K562 (cell line): ENCODE measurements around the gene TICRR. TPM values are rescaled to one million over a fixed set of nuclear protein-coding genes. Genes with fewer than 3 reads are reported as not detected.

Source experiments
- ATAC-seq: fragments of 200-7000 bp; cut with Tn5 transposase; 3 replicates; pipeline ENCODE4 v1.9.1; 2020; ENCODE audit warnings: moderate library complexity
- BruUV-seq: library from RNA; stranded (reverse); fragments of 400-500 nt; replicated peaks from 2 replicates; lab custom pipeline; 2021; lab: Mats Ljungman, UMichigan
- CTCF ChIA-PET: fragments of 300-600 bp; formaldehyde crosslinking; extraction: SDS; loops from one replicate; lab custom pipeline; 2021; ENCODE audit warnings: low intra/inter-chr PET ratio; lab: Yijun Ruan, JAX
- POLR2A ChIA-PET: fragments of 300-600, 350-650 bp; sonication (Branson Sonifier 250); formaldehyde crosslinking; extraction: SDS; loops from one replicate; lab custom pipeline; 2021; ENCODE audit warnings: antibody characterized with exemption, inconsistent platforms; lab: Yijun Ruan, JAX
- DNase-seq, 4 experiments: peaks; one replicate each; pipeline versions ENCODE4 v3.0.0 to v3.0.0-alpha.2; 2011 to 2018; ENCODE audit warnings: low spot score in 3 of 4, mixed read lengths in 3 of 4; ENCODE audit errors: extremely low read depth in 1 of 4
- FAIRE-seq: peaks from 2 replicates; lab custom pipeline; 2011; peaks lifted over from hg19 to GRCh38; lab: Jason Lieb, UNC
- H2AFZ ChIP-seq: 2 replicates; pipeline ENCODE4 v1.6.0; 2011; ENCODE audit warnings: low read depth, low read length, control low read depth, inconsistent platforms
- H3K27ac ChIP-seq: fragments of 200-600 bp; 3 replicates; pipeline ENCODE4 v1.8.0; 2011; ENCODE audit warnings: low read depth, mild to moderate bottlenecking, control low read depth, inconsistent platforms, low read length, moderate library complexity, mixed read lengths; ENCODE audit errors: extremely low read depth
- H3K27me3 ChIP-seq, 2 experiments: fragments of 300-600 bp in 1 of 2; 2 replicates in 1 of 2; 3 replicates in 1 of 2; pipeline versions ENCODE4 v1.6.0 to v1.8.0; 2011; ENCODE audit warnings: inconsistent platforms in 2 of 2, low read length in 2 of 2, mild to moderate bottlenecking in 1 of 2, mixed read lengths in 1 of 2, moderate library complexity in 1 of 2; ENCODE audit not compliant: control insufficient read depth in 2 of 2, insufficient read depth in 2 of 2
- H3K36me3 ChIP-seq: fragments of 300-600 bp; 3 replicates; pipeline ENCODE4 v1.8.0; 2011; ENCODE audit warnings: mild to moderate bottlenecking, low read length, inconsistent platforms; ENCODE audit not compliant: control insufficient read depth, insufficient read depth
- H3K4me1 ChIP-seq, 2 experiments: fragments of 200-600 bp in 1 of 2; replicated peaks in 1 of 2; 2 replicates in 1 of 2; 3 replicates in 1 of 2; pipeline versions ENCODE4 v1.5.1 to v1.8.0; 2011; ENCODE audit warnings: inconsistent platforms in 2 of 2, low read length in 2 of 2, mild to moderate bottlenecking in 1 of 2, mixed read lengths in 1 of 2, moderate library complexity in 1 of 2; ENCODE audit not compliant: control insufficient read depth in 2 of 2, insufficient read depth in 2 of 2
- H3K4me2 ChIP-seq: 2 replicates; pipeline ENCODE4 v1.6.1; 2011; ENCODE audit warnings: low read length, control low read depth, inconsistent platforms, mixed read lengths; ENCODE audit not compliant: insufficient read depth
- H3K4me3 ChIP-seq: fragments of 200-600 bp; sonication (generic), shearing (Covaris generic); 2 replicates; pipeline ENCODE4 v1.5.1; 2016; ENCODE audit warnings: control low read depth, inconsistent platforms
- H3K79me2 ChIP-seq: fragments of 200-600 bp; 3 replicates; pipeline ENCODE4 v1.8.0; 2011; ENCODE audit warnings: low read length, inconsistent platforms; ENCODE audit not compliant: control insufficient read depth, insufficient read depth
- H3K9ac ChIP-seq, 2 experiments: 2 replicates each; pipeline versions ENCODE4 v1.6.0 to v1.6.1; 2011; ENCODE audit warnings: low read depth in 2 of 2, low read length in 2 of 2, control low read depth in 1 of 2, inconsistent platforms in 1 of 2, mild to moderate bottlenecking in 1 of 2, mixed read lengths in 1 of 2; ENCODE audit not compliant: insufficient read depth in 1 of 2
- H3K9me1 ChIP-seq: one replicate; pipeline ENCODE4 v1.6.0; 2011; ENCODE audit warnings: inconsistent platforms, mild to moderate bottlenecking, low read length, moderate library complexity; ENCODE audit not compliant: control insufficient read depth, insufficient read depth
- H3K9me3 ChIP-seq: replicated peaks from 2 replicates; pipeline ENCODE4 v1.5.1; 2011; ENCODE audit warnings: low read depth, low read length, inconsistent platforms; ENCODE audit not compliant: control insufficient read depth, insufficient read depth
- H4K20me1 ChIP-seq: replicated peaks from 2 replicates; pipeline ENCODE4 v1.6.1; 2011; ENCODE audit warnings: low read length, inconsistent platforms, mixed read lengths; ENCODE audit not compliant: control insufficient read depth, insufficient read depth
- ESRRB ChIP-seq: fragments of 250-450 bp; sonication (Bioruptor Pico); IDR thresholded peaks from 2 replicates; pipeline ENCODE4 v1.5.0; 2020; ENCODE audit warnings: mild to moderate bottlenecking, moderate library complexity, borderline replicate concordance
- L3MBTL2 ChIP-seq: fragments of 450-650 bp; IDR thresholded peaks from 2 replicates; pipeline ENCODE4 v1.6.1; 2016; ENCODE audit warnings: mild to moderate bottlenecking, moderate library complexity
- PYGO2 ChIP-seq: fragments of 450-650 bp; IDR thresholded peaks from 2 replicates; pipeline ENCODE4 v1.6.1; 2016; ENCODE audit warnings: mild to moderate bottlenecking, missing genetic modification characterization, moderate library complexity, missing compliant biosample characterization
- SAP30 ChIP-seq: fragments of 200-600 bp; sonication (generic); IDR thresholded peaks from 2 replicates; pipeline ENCODE4 v1.6.1; 2012; ENCODE audit warnings: borderline replicate concordance, low read depth, mild to moderate bottlenecking, moderate library complexity, low read length, control low read depth, inconsistent platforms; ENCODE audit not compliant: insufficient read depth, poor library complexity, severe bottlenecking
- SREBF2 ChIP-seq: sonication (generic); formaldehyde crosslinking; IDR thresholded peaks from 2 replicates; pipeline ENCODE4 v1.4.0; 2020; ENCODE audit warnings: mild to moderate bottlenecking, missing genetic modification reagents
- ZNF3 ChIP-seq: fragments of 250-450 bp; sonication (Bioruptor Pico); IDR thresholded peaks from 2 replicates; pipeline ENCODE4 v1.5.0; 2021; ENCODE audit warnings: mild to moderate bottlenecking, moderate library complexity
- ZNF589 ChIP-seq: fragments of 200-800 bp; sonication (Bioruptor generic); IDR thresholded peaks from 2 replicates; pipeline ENCODE4 v1.6.1; 2016; ENCODE audit warnings: low read depth, missing genetic modification characterization, missing compliant biosample characterization
- WGBS: fragments of 100-300 bp; shearing (Covaris generic); methylation state at CpG from one replicate; pipeline ENCODE4 v1.1.6; 2016; ENCODE audit warnings: low coverage, mixed read lengths; ENCODE audit not compliant: insufficient coverage; ENCODE audit errors: missing lambda C conversion rate; 5-methylcytosine and 5-hydroxymethylcytosine counted together
- in situ Hi-C: fragments of 300-500 bp; cut with MboI; formaldehyde crosslinking; loops from 4 replicates; pipeline ENCODE4 v1.15.0; 2018; ENCODE audit warnings: inconsistent platforms, mixed read lengths
- intact Hi-C: fragments of 100-400 bp; cut with micrococcal nuclease; formaldehyde crosslinking; loops from 2 replicates; pipeline ENCODE4 v1.14.2; 2022
- polyA plus RNA-seq, 8 experiments: library from polyadenylated mRNA; depleted of rRNA in 4 of 8; stranded (reverse) in 5 of 8; unstranded in 3 of 8; fragments of >200 nt; fragmentation: Nextera tagmentation in 2 of 8; fragmentation: Illumina TruSeq in 1 of 8; extraction: Ambion mirVana in 2 of 8; extraction: Trizol in 1 of 8; gene quantifications; 2 replicates each; pipeline versions ENCODE4 v1.2.1 to v1.2.3, GENCODE V29; 2011 to 2014; ENCODE audit warnings: inconsistent platforms in 1 of 8, missing spikeins in 1 of 8
- total RNA-seq, 7 experiments: library from RNA; depleted of rRNA in 6 of 7; stranded (reverse); fragments of >200 nt in 6 of 7; fragmentation: Illumina TruSeq in 2 of 7; extraction: Trizol in 2 of 7; gene quantifications; 2 replicates each; pipeline versions ENCODE4 v1.2.1 to v1.2.3, GENCODE V29; 2011 to 2021; ENCODE audit warnings: low replicate concordance in 1 of 7
- TF ChIP-seq, protein P1 (sequence below): fragments of 450-650 bp; formaldehyde crosslinking; IDR thresholded peaks from 2 replicates; pipeline ENCODE4 v1.4.0; 2020; ENCODE audit warnings: mild to moderate bottlenecking, moderate library complexity

TICRR gene
- total and polyA plus RNA-seq, 9 of the 15 experiments (the other 6 are each of a cell fraction or from before 2014, with no cell fraction given) = 0.84 to 22.9 (median 13.7) TPM

GRCh38 chr15:89664441-89665350 lies 89.4 kb downstream of the TICRR start:
- Histone ChIP-seq H3K79me2 (no peaks in the 10 kb centered on the region), H3K4me2 (no peak overlapping the region), H4K20me1 (no peaks in the 10 kb centered on the region), H3K36me3 (no peaks in the 10 kb centered on the region), H3K27me3 (peaks cover 18 to 66% of the 10 kb centered on the region in 2 experiments), H2AFZ (no peak overlapping the region), H3K4me1 (peaks cover 0 to 15% of the 10 kb centered on the region in 2 experiments; a peak in 2 of 5 replicates), H3K9me3 (no peaks in the 10 kb centered on the region), H3K9ac (no peak overlapping the region), H3K27ac (no peak overlapping the region), H3K9me1 (no peaks in the 10 kb centered on the region), H3K4me3 (no peak overlapping the region)
- CTCF ChIA-PET = no interaction called here
- DNase-seq (no peak), ATAC-seq (no peak), FAIRE-seq (no peak)
- TF ChIP-seq SAP30 (no peak), ESRRB (no peak), PYGO2 (tag) (no peak), ZNF589 (CRISPR knock-in tag) (no peak), L3MBTL2 (no peak), ZNF3 (no peak), SREBF2 (CRISPR knock-in tag) (no peak)
- TF ChIP-seq, protein P1, sequence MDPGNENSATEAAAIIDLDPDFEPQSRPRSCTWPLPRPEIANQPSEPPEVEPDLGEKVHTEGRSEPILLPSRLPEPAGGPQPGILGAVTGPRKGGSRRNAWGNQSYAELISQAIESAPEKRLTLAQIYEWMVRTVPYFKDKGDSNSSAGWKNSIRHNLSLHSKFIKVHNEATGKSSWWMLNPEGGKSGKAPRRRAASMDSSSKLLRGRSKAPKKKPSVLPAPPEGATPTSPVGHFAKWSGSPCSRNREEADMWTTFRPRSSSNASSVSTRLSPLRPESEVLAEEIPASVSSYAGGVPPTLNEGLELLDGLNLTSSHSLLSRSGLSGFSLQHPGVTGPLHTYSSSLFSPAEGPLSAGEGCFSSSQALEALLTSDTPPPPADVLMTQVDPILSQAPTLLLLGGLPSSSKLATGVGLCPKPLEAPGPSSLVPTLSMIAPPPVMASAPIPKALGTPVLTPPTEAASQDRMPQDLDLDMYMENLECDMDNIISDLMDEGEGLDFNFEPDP = no peak
- in situ Hi-C loops (no loop called here), intact Hi-C loops (no loop called here)
- no TSS peak for BruUV-seq
- WGBS = 7% methylated on average over 13 of the region's 13 CpGs
- POLR2A ChIA-PET = interaction anchor here (0.5 kb wide), 1 partner anchor 19 kb away, joined by 3 read pairs; no protein-coding TSS in a partner anchor
